ENCODE results near the gene SEMA4D. TPM values are rescaled to one million over a fixed set of nuclear protein-coding genes. Genes with fewer than 3 reads are reported as not detected.
"Not testable (repeated sequence)": the region's sequence is repeated elsewhere in the genome, so short reads cannot be mapped to it uniquely, and the experiment has no call there.

Gene SEMA4D
- total RNA-seq, 1 experiment from 2014 or later: 2.2 TPM

- DNase-seq (ENCODE audit: low spot score): no peak
Measured at GRCh38 chr9:89356782-89357181, 141.1 kb downstream of the SEMA4D start.

DNA sequence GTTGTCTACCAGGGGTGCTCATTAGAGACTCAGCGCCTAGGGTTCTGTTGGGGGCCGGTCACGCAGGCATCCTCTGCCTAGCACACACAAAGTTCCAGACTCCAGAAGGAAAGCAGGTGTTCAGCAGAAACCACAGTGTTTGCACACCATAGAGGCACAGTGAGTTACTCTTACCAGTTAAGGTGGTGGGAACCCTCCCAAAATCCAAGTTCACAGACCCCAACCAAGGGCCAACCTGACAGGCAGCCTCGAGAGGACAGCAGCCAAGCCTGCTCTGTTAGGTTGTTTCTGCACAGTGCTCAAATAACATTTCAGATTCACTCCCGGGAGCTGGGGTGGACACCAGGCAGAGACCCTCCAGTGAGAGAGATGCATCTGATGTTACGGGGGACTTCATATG is 143.4 kb downstream of the SEMA4D start:
- no peak for DNase-seq (ENCODE audit: low spot score)
- in situ Hi-C loops (cut with HindIII; ENCODE audit: low sequenced_read_pairs): no loop called here

More at GRCh38 chr9:89356782-89357181, 141.1 kb downstream of the SEMA4D start:
- in situ Hi-C loops (cut with HindIII; ENCODE audit: low sequenced_read_pairs): no loop called here

- in situ Hi-C loops (cut with HindIII; ENCODE audit: low sequenced_read_pairs): no loop called here
- no peak for DNase-seq (ENCODE audit: low spot score)
Measured at GRCh38 chr9:89353989-89354388, 143.9 kb downstream of the SEMA4D start.

DNA sequence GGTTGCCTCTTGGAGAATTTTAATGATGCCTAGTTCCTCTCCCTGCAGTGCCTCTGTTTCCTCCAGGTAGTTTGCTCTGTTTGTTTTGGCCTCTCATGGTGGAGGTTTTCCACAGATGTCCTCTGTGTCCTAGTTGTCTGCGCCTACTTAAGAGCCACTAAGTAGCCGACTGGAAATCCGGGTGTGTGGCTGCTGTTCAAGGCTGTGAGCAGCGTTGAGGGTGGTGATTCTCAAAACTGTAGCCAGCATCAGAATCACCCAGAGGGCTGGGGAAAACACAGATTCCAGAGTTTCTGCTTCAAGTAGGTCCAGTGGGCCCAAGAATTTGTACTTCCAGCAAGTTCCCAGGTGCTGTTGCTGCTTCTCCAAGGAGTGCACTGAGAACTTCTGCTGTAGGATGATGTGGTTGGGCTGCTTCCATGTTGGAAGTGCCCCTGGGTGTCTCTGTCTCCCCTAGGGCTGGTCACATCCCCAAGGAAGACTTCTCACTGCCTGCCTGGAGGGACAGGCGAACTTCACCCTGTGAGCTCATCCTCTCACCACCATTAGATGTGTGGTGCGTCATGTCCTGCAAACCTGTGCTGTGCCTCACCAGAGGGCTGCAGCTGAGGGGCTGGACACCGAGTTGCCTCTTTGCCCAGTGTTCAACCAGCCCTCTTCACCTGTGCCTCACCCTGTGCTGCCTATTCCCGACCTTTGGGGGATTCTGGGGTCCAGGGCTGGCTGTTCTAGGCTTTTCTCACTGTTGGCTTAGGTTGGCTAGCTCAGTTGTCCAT is 144.9 kb downstream of the SEMA4D start:
- DNase-seq (ENCODE audit: low spot score): no peak
- in situ Hi-C loops (cut with HindIII; ENCODE audit: low sequenced_read_pairs): no loop called here

DNA sequence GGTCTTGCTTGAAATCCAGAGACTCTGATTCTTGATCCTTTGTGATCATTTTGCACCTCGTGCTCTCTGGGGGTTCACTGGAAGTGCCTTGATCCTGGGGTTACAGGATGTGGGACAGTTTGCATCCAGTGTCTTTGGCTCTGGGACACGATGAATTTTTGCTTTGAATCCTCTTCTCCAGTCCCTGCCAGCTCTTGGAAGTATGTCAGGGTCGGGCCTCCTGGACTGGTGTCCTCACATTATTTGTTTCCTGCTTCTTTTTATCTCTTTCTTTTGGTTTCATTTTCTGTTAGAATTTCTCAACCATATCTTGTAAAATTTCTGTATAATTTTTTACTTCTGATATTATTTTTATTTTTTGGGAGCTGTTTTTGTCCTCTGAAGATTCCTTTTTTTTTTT is 145.5 kb downstream of the SEMA4D start:
- no peak for DNase-seq (ENCODE audit: low spot score)
- in situ Hi-C loops (cut with HindIII; ENCODE audit: low sequenced_read_pairs): no loop called here

- in situ Hi-C loops (cut with HindIII; ENCODE audit: low sequenced_read_pairs): no loop called here
- DNase-seq (ENCODE audit: low spot score): peak; percentile 49
Measured at GRCh38 chr9:89351584-89352300, 146.2 kb downstream of the SEMA4D start.

DNA sequence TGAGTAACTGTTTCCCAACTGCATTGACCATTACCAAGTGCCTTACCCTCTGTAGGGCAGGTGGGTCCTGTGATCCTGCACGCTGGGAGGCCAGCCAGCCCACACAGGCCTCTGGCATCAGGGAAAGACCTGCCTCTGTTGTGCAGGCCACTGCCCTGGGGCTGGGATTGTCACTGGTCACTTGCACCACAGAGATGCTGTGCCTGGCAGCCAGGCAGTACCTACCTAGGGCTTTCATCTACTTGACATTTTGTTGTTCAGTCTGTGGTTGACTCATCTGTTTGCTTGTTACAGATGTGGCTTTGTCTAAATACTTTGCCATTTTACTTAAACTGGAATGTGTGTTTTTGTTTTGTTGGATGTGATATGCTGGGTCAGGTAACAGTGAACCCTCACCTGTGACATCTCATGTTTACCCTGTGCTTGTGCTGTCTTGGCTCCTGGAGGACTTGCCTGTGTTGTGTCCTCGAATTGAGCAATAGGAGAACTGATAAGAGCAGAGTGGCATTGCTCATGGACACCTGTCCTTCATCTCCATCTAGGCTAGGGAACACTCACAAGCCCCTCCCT is 146.8 kb downstream of the SEMA4D start:
- in situ Hi-C loops (cut with HindIII; ENCODE audit: low sequenced_read_pairs): no loop called here
- no peak for DNase-seq (ENCODE audit: low spot score)

GRCh38 chr9:89349607-89350006 is 148.3 kb downstream of the SEMA4D start:
- DNase-seq (ENCODE audit: low spot score): no peak
- in situ Hi-C loops (cut with HindIII; ENCODE audit: low sequenced_read_pairs): no loop called here

DNA sequence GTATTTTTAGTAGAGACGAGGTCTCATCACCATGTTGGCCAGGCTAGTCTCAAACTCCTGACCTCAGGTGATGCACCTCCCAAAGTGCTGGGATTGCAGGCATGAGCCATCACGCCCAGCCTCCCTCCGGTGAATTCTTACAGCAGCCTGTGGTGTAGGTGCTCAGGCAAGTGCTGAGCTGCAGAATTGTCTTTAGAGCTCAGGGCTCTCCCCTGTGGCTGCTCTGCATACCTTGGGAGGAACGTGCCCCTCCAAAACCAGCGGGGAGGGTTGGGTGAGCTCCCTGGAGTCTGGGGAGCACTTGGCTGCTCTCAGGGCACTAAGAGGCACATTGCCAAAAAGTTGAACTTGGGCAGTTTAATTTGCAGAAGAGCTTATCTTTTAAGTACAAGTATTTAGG is 150.3 kb downstream of the SEMA4D start:
- in situ Hi-C loops (cut with HindIII; ENCODE audit: low sequenced_read_pairs): no loop called here
- no peak for DNase-seq (ENCODE audit: low spot score)

- DNase-seq (ENCODE audit: low spot score): no peak
- in situ Hi-C loops (cut with HindIII; ENCODE audit: low sequenced_read_pairs): no loop called here
Measured at GRCh38 chr9:89346696-89347095, 151.2 kb downstream of the SEMA4D start.

DNA sequence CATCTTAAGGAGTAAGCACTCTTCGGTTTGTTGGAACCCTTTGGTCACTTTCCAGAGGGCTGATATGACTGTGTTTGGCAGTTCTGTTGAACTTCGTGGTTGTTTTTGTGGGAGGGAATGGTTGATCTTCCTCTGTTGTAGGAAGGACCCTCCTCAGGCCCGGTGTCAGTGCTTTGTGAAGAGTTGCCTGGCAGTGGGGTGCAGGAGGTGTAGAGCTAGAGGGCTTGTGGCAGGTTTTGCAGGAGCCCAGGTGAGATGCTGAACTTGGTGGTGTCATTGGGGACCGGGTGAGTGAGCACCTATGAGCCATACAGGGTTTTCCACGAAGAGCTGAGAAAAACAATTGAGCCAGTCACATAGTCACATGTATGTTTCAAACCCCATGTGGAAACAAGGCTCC is 152.4 kb downstream of the SEMA4D start:
- in situ Hi-C loops (cut with HindIII; ENCODE audit: low sequenced_read_pairs): no loop called here
- no peak for DNase-seq (ENCODE audit: low spot score)

- DNase-seq (ENCODE audit: low spot score); in situ Hi-C loops (cut with HindIII; ENCODE audit: low sequenced_read_pairs): not testable (repeated sequence)
Measured at GRCh38 chr9:89343812-89344211, 154.1 kb downstream of the SEMA4D start.

DNA sequence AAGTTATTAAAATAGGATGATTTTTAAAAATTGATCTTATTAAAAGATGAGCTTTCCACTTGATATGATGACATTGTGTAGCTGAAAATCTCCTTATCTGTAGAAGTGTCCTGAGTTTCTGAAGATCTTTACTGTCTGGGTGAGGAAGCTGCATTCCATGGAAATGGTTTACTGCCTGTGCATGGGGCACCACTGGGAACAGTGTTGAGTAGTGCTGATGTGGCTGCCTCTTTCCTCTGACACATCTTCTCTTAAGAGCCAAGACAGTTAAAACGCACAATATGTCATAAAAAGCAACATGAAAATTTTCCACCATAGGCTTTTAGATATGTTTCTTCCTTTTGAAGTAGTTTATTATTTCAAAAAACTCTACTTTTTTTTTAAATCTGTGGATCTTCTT is 155.0 kb downstream of the SEMA4D start:
- in situ Hi-C loops (cut with HindIII; ENCODE audit: low sequenced_read_pairs): no loop called here
- DNase-seq (ENCODE audit: low spot score): no peak

- in situ Hi-C loops (cut with HindIII; ENCODE audit: low sequenced_read_pairs): no loop called here
- DNase-seq (ENCODE audit: low spot score): no peak
Measured at GRCh38 chr9:89342213-89342612, 155.7 kb downstream of the SEMA4D start.

- DNase-seq (ENCODE audit: low spot score): no peak
- in situ Hi-C loops (cut with HindIII; ENCODE audit: low sequenced_read_pairs): no loop called here
Measured at GRCh38 chr9:89340332-89340731, 157.6 kb downstream of the SEMA4D start.

GRCh38 chr9:89339807-89340206 is 158.1 kb downstream of the SEMA4D start:
- in situ Hi-C loops (cut with HindIII; ENCODE audit: low sequenced_read_pairs): no loop called here
- DNase-seq (ENCODE audit: low spot score): no peak

DNA sequence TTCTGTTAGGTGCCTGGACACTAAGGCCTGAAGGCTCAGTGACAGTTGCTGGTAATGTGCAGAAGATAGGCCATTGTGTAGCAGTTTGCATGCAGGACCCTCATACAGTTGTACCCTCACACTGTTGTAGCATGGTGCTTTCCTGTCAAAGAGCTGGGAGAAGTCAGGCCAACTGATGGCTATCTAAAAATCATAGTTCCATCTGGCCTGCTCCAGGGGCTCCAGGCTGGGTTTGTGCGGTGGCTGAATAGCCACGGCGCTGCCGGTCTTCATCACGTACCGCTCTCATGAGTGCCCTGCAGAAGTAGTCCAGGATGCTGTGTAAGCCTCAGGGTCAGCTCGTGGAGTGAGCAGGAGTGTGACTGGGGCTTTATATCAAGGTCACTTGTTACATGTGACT is 167.4 kb downstream of the SEMA4D start:
- in situ Hi-C loops (cut with HindIII; ENCODE audit: low sequenced_read_pairs): no loop called here
- no peak for DNase-seq (ENCODE audit: low spot score)

GRCh38 chr9:89329917-89330316 is 168.0 kb downstream of the SEMA4D start:
- DNase-seq (ENCODE audit: low spot score): no peak
- in situ Hi-C loops (cut with HindIII; ENCODE audit: low sequenced_read_pairs): no loop called here

DNA sequence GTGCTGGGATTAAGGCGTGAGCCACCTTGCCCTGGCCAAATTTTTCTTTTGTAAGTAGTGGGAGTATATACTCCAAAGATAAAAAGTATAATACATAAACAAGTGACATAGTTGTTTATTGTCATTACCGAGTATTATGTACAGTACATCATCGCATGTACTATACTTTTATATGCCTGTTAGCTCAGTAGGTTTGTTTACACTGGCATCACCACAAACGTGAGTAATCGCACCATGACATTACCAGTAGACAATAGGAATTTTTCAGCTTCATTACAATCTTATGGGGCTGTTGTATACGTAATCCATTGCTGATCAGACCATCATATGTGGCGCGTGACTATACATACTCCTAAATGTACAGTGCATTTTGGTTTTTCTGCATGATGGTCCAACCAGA is 169.8 kb downstream of the SEMA4D start:
- in situ Hi-C loops (cut with HindIII; ENCODE audit: low sequenced_read_pairs): no loop called here
- DNase-seq (ENCODE audit: low spot score): no peak

- DNase-seq (ENCODE audit: low spot score): no peak
- in situ Hi-C loops (cut with HindIII; ENCODE audit: low sequenced_read_pairs): no loop called here
Measured at GRCh38 chr9:89325733-89326132, 172.2 kb downstream of the SEMA4D start.

Data from G401 (cell line).